Astrocyte of the spinal cord (primary cell): ENCODE measurements around the gene RTN4IP1.

Source experiments
- DNase-seq: peaks from one replicate; pipeline ENCODE4 v3.0.0; 2011; ENCODE audit warnings: low read depth, low spot score
- H3K4me3 ChIP-seq: 2 replicates; pipeline ENCODE4 v1.5.1; 2011; ENCODE audit warnings: low read depth, mild to moderate bottlenecking, low read length, moderate library complexity
- in situ Hi-C: cut with HindIII; loops from 2 replicates; pipeline ENCODE4 v1.10.0; 2017; ENCODE audit warnings: low sequenced_read_pairs
- TF ChIP-seq, protein P1 (sequence below): IDR thresholded peaks from 2 replicates; pipeline ENCODE4 v1.5.1; 2012; ENCODE audit warnings: low read depth, mild to moderate bottlenecking, low read length, inconsistent platforms

RTN4IP1 gene

GRCh38 chr6:106574741-106575458, 54.4 kb downstream of the RTN4IP1 start:
- in situ Hi-C loops, result no loop called here
- DNase-seq, result peak; percentile 81
- TF ChIP-seq, protein P1, sequence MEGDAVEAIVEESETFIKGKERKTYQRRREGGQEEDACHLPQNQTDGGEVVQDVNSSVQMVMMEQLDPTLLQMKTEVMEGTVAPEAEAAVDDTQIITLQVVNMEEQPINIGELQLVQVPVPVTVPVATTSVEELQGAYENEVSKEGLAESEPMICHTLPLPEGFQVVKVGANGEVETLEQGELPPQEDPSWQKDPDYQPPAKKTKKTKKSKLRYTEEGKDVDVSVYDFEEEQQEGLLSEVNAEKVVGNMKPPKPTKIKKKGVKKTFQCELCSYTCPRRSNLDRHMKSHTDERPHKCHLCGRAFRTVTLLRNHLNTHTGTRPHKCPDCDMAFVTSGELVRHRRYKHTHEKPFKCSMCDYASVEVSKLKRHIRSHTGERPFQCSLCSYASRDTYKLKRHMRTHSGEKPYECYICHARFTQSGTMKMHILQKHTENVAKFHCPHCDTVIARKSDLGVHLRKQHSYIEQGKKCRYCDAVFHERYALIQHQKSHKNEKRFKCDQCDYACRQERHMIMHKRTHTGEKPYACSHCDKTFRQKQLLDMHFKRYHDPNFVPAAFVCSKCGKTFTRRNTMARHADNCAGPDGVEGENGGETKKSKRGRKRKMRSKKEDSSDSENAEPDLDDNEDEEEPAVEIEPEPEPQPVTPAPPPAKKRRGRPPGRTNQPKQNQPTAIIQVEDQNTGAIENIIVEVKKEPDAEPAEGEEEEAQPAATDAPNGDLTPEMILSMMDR, result no peak
- no peak overlapping the region for H3K4me3 ChIP-seq

DNA sequence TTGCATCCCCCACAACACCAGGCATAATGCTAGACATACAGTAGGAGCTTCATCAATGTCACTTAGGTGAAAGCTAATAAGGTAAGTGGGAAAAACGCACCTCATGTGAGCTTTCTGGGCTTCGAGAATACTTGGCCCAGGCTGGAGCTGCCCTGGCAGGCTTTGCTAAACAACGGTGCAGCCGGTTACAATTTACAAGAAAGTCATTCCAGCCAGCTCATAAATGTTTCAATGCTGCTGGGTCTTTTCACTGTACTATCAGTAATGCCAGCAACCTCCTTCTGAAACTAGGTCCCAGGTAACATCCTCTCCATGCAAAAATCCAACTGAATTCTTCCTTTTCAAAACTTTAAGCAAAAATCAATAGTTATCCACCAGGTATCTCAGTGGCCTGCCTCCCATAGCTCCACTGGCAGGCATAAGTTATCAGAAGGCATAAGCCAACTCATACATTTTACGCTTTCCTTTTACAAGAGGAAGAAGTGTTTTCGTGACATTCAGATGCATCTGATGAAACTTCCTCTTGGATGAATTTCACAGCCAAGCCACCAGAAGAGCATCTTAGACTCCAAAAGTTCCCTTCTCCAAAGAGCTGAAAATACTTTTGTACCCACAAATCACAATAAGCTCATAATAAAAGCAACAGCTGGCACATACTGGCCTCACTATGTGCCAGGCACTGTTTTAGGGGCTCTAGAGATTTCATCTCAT, 56.3 kb downstream of the RTN4IP1 start:
- DNase-seq, result no peak
- in situ Hi-C loops, result no loop called here
- H3K4me3 ChIP-seq, result no peak overlapping the region
- TF ChIP-seq, protein P1, result no peak

DNA sequence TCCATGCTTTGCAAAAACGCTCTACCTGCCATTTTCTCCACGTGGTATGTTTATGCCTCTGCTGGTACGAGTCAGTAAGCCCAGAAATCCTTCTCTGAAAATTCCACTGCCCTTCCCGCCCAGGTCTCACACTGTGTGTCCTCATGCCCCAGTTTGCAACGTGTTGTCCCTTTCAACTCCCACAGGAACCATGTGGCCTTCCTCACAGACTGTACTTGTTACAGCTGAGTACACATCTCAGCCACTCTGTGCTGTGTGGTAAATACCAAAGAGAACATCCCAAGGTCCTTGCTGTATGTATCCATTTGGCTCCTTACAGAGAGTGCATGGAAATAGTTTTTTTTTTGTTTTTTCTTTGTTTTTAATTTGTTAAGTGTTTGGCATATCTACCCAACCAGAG, 56.9 kb downstream of the RTN4IP1 start:
- no peak overlapping the region for H3K4me3 ChIP-seq
- DNase-seq, result no peak
- TF ChIP-seq, protein P1, result no peak
- in situ Hi-C loops, result no loop called here

GRCh38 chr6:106569428-106569827, 59.9 kb downstream of the RTN4IP1 start:
- TF ChIP-seq, protein P1, result no peak
- in situ Hi-C loops, result no loop called here
- H3K4me3 ChIP-seq, result no peak overlapping the region
- DNase-seq, result no peak

DNA sequence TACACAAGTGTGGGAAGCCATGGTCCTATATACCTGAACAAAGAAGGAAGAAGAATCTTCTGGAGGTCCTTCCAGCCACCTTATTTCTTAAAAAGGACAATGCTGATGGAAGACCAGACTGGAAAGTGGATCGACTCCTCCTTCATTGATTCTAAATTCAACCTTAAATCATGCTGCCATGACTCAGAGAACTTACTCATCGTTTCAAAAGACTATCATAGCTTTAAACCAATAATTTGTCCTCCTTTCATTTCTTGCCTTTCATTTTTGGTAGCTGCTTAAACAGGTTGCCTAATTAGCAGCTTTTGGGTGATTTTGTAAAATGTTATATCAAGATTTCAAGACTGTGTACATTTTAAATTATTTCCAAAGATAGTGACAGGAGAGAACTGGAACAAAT, 60.8 kb downstream of the RTN4IP1 start:
- DNase-seq, result no peak
- in situ Hi-C loops, result no loop called here

DNA sequence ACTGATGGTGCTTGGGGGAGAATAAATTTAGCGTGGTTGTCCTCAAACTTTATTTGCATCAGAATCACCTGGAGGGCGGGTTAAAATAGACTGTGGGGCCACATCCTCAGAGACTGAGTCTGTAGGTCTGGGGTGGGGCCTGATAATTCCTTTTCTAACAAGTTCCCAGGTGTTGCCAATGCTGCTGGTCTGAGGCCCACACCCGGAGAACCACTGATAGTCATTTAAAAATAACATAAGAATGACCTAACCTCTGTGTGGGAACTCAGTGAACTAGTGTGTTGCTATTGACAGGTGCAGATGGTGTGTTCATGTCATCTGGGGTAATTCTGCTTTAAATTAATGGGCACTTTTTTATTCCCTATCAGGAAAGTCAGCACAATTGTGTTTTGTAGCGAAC, 64.8 kb downstream of the RTN4IP1 start:
- DNase-seq, result no peak
- TF ChIP-seq, protein P1, result no peak
- in situ Hi-C loops, result no loop called here
- H3K4me3 ChIP-seq, result no peak overlapping the region

More for the DNA sequence above, 60.8 kb downstream of the RTN4IP1 start:
- TF ChIP-seq, protein P1, result no peak
- no peak overlapping the region for H3K4me3 ChIP-seq
